Activated CD8-positive, alpha-beta memory T cell treated with anti-CD3 and anti-CD28 coated beads, Interleukin-2, amount 10 ng/mL, durations not matched to agents 7 days and 5 days (primary cell): ENCODE data around the gene PLEKHA7. TPM values are rescaled to one million over a fixed set of nuclear protein-coding genes. Genes with fewer than 3 reads are reported as not detected.
"Not testable (repeated sequence)": the region's sequence is repeated elsewhere in the genome, so short reads cannot be mapped to it uniquely, and the experiment has no call there.

ENCODE experiments used
- ATAC-seq: fragments of 150-1000 bp; cut with Tn5 transposase; one replicate; pipeline ENCODE4 v1.10.0; 2021; ENCODE audit warnings: moderate library complexity
- CTCF ChIA-PET: fragments of 350-600 bp; sonication (Branson Sonifier 250); formaldehyde crosslinking; loops from one replicate; lab custom pipeline; 2021; ENCODE audit warnings: antibody characterized with exemption; lab: Charles Lee
- DNase-seq: peaks from one replicate; pipeline ENCODE4 v3.0.0-alpha.2; 2020
- H3K27ac Mint-ChIP-seq: one replicate; pipeline ENCODE4 v1.8.0; 2021; ENCODE audit warnings: mild to moderate bottlenecking, mixed read lengths
- H3K27me3 Mint-ChIP-seq: one replicate; pipeline ENCODE4 v1.8.0; 2021; ENCODE audit warnings: mixed read lengths
- H3K36me3 Mint-ChIP-seq: one replicate; pipeline ENCODE4 v1.8.0; 2021; ENCODE audit warnings: mild to moderate bottlenecking, mixed read lengths
- H3K4me1 Mint-ChIP-seq: one replicate; pipeline ENCODE4 v1.8.0; 2021; ENCODE audit warnings: mixed read lengths
- H3K4me3 Mint-ChIP-seq: one replicate; pipeline ENCODE4 v1.8.0; 2021; ENCODE audit warnings: mild to moderate bottlenecking, moderate library complexity, mixed read lengths
- H3K9me3 Mint-ChIP-seq: one replicate; pipeline ENCODE4 v1.8.0; 2022; ENCODE audit warnings: low read depth, mixed read lengths
- total RNA-seq, 2 experiments: library from RNA; stranded (reverse); gene quantifications; one replicate each; pipeline ENCODE4 v1.2.3, GENCODE V29; 2021

The PLEKHA7 gene
- total RNA-seq, 2 experiments from 2014 or later, result 1.1 to 9.7 TPM

- not testable (repeated sequence) for ATAC-seq, H3K4me1 Mint-ChIP-seq, H3K27ac Mint-ChIP-seq
Observed at GRCh38 chr11:16918543-16919182, 95.6 kb downstream of the PLEKHA7 start.

GRCh38 chr11:16917941-16918340 lies 96.3 kb downstream of the PLEKHA7 start:
- no peak overlapping the region for H3K4me3 Mint-ChIP-seq
- H3K4me1 Mint-ChIP-seq, result no peaks in the 10 kb centered on the region
- H3K36me3 Mint-ChIP-seq, result no peaks in the 10 kb centered on the region
- ATAC-seq (no peak), DNase-seq (no peak)
- H3K27me3 Mint-ChIP-seq, result peaks cover 16% of the 10 kb centered on the region
- CTCF ChIA-PET, result no interaction called here
- H3K27ac Mint-ChIP-seq, result no peak overlapping the region
- H3K9me3 Mint-ChIP-seq, result no peaks in the 10 kb centered on the region

More at GRCh38 chr11:16918543-16919182, 95.6 kb downstream of the PLEKHA7 start:
- H3K36me3 Mint-ChIP-seq, H3K9me3 Mint-ChIP-seq, CTCF ChIA-PET, DNase-seq, H3K4me3 Mint-ChIP-seq: not testable (repeated sequence)
- H3K27me3 Mint-ChIP-seq, result peaks cover 21% of the 10 kb centered on the region

- H3K4me3 Mint-ChIP-seq, result no peak overlapping the region
- CTCF ChIA-PET, result no interaction called here
- H3K27me3 Mint-ChIP-seq, result no peaks in the 10 kb centered on the region
- DNase-seq (no peak), ATAC-seq (no peak)
- no peak overlapping the region for H3K27ac Mint-ChIP-seq
- H3K9me3 Mint-ChIP-seq, result no peaks in the 10 kb centered on the region
- peaks cover 12% of the 10 kb centered on the region for H3K4me1 Mint-ChIP-seq
- no peaks in the 10 kb centered on the region for H3K36me3 Mint-ChIP-seq
Observed at GRCh38 chr11:16912692-16913111, 101.5 kb downstream of the PLEKHA7 start.

- ATAC-seq, result peak; percentile 33
- Mint-ChIP-seq H3K27ac (no peak overlapping the region), H3K36me3 (no peaks in the 10 kb centered on the region), H3K4me3 (no peak overlapping the region), H3K27me3 (no peaks in the 10 kb centered on the region), H3K4me1 (peaks cover 12% of the 10 kb centered on the region), H3K9me3 (no peaks in the 10 kb centered on the region)
- CTCF ChIA-PET, result no interaction called here
- no peak for DNase-seq
Observed at GRCh38 chr11:16911658-16912057, 102.6 kb downstream of the PLEKHA7 start.

DNA sequence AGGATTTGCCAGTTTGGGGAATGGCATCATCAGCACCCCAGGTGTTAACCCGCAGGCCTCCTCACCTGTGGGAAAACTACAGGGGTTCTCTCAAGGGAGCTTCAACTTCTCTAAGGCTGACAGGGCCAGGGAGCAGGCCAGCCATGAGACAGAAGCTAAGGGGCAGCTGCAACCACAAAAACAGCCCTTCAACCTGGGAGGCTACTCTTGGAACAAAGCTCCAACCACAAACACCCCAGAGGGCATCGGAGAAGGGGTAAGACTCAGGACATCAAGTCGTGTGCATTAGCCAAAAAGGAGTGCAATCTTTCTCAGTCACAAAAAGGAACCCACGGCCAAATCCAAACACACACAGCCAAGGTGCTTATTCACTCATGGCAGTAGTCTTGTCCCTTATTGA lies 103.0 kb downstream of the PLEKHA7 start:
- H3K4me3 Mint-ChIP-seq, result no peak overlapping the region

GRCh38 chr11:16909359-16910035 lies 104.7 kb downstream of the PLEKHA7 start:
- H3K27me3 Mint-ChIP-seq, result no peaks in the 10 kb centered on the region
- H3K4me1 Mint-ChIP-seq, result peaks cover 14% of the 10 kb centered on the region
- CTCF ChIA-PET, result no interaction called here
- no peaks in the 10 kb centered on the region for H3K9me3 Mint-ChIP-seq
- peak overlapping the region; percentile 3 for H3K27ac Mint-ChIP-seq
- H3K4me3 Mint-ChIP-seq, result no peak overlapping the region
- DNase-seq (no peak), ATAC-seq (peak; percentile 53)
- peaks cover 2% of the 10 kb centered on the region for H3K36me3 Mint-ChIP-seq

More for the DNA sequence above, 103.0 kb downstream of the PLEKHA7 start:
- H3K27me3 Mint-ChIP-seq, result no peaks in the 10 kb centered on the region
- CTCF ChIA-PET, result no interaction called here
- H3K4me1 Mint-ChIP-seq, result peaks cover 12% of the 10 kb centered on the region
- no peaks in the 10 kb centered on the region for H3K36me3 Mint-ChIP-seq
- DNase-seq, result no peak
- no peak overlapping the region for H3K27ac Mint-ChIP-seq
- no peak for ATAC-seq
- H3K9me3 Mint-ChIP-seq, result no peaks in the 10 kb centered on the region

GRCh38 chr11:16905375-16905774 lies 108.8 kb downstream of the PLEKHA7 start:
- Mint-ChIP-seq H3K9me3 (peaks cover 3% of the 10 kb centered on the region), H3K4me1 (peaks cover 31% of the 10 kb centered on the region), H3K36me3 (peaks cover 4% of the 10 kb centered on the region), H3K27me3 (no peaks in the 10 kb centered on the region), H3K27ac (no peak overlapping the region), H3K4me3 (no peak overlapping the region)
- no peak for DNase-seq
- CTCF ChIA-PET, result no interaction called here
- no peak for ATAC-seq

DNA sequence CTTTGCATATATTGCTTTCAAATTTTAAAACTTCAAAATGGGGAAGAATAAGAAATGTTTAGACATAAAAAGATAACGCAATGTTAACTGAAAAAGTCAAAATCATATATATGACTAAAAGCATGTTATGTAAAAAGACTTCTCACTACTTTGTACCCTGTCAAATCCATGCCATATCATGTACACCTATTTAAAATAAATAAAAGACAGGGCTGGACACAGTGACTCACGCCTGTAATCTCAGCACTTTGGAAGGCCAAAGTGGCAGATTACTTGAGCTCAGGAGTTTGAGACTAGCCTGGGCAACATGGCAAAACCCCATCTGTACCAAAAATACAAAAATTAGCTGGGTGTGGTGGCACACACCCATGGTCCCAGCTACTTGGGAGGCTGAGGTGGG lies 109.5 kb downstream of the PLEKHA7 start:
- H3K9me3 Mint-ChIP-seq, ATAC-seq, DNase-seq, H3K27ac Mint-ChIP-seq, H3K36me3 Mint-ChIP-seq, H3K4me3 Mint-ChIP-seq, H3K27me3 Mint-ChIP-seq, CTCF ChIA-PET: not testable (repeated sequence)
- peaks cover 30% of the 10 kb centered on the region for H3K4me1 Mint-ChIP-seq

DNA sequence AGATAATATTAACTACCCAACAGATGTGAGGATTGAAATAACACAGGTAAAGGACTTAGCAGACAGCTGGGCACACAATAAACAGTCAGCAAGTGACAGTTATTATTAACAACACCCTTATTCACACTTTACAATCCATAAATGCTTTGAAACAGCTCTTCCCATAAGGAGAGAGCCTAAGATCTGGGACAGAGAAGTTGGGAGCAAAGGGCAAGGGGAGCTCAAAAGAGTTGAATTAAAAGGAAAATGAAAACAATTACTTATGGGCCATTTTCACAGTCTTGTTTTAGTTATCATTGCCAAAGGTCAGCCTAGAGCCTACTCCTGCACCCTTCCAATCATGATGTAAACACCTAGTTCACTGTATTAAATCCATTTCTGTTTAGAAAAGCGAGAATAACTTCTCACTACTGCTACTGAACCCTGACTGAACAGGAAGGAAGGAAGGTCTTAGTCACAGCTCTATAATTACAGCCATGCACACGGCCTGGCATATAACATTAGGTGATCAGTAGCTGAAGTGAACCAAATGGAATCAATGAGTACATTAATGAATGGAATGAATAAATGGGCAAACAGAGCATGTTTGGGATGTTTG lies 111.3 kb downstream of the PLEKHA7 start:
- DNase-seq (no peak), ATAC-seq (peak; percentile 74)
- Mint-ChIP-seq H3K27ac (peak overlapping the region; percentile 83), H3K4me3 (no peak overlapping the region), H3K27me3 (no peaks in the 10 kb centered on the region), H3K9me3 (peaks cover 3% of the 10 kb centered on the region), H3K36me3 (peaks cover 4% of the 10 kb centered on the region), H3K4me1 (peaks cover 28% of the 10 kb centered on the region)
- CTCF ChIA-PET, result interaction anchor here (1.4 kb wide), 1 partner anchor 43 kb away, joined by 4 read pairs; no protein-coding TSS in a partner anchor

- Mint-ChIP-seq H3K36me3 (peaks cover 4% of the 10 kb centered on the region), H3K4me3 (no peak overlapping the region), H3K4me1 (peaks cover 31% of the 10 kb centered on the region), H3K27me3 (no peaks in the 10 kb centered on the region), H3K9me3 (peaks cover 3% of the 10 kb centered on the region), H3K27ac (peak overlapping the region; percentile 83)
- peak; percentile 44 for DNase-seq
- CTCF ChIA-PET, result interaction anchor here (1.4 kb wide), 1 partner anchor 44 kb away, joined by 4 read pairs; no protein-coding TSS in a partner anchor
- peak; percentile 80 for ATAC-seq
Observed at GRCh38 chr11:16902182-16902581, 112.0 kb downstream of the PLEKHA7 start.

DNA sequence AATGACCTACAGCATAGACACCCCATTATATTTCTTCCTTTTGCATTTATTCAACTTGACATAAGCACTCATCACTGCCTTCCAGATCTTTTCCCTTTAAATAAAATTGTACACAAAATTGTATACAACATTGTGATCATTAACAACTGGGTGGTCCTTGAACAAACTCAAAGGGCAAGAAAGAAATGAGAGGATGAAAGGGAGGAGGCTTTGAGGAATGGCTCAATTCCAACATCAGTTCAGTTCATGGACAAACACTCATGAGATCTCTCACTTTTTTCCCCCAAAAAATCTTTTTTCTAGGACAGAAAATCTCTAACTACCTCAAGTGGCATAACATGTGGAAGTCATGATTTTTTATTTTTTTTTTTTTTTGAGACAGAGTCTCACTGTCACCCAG lies 113.7 kb downstream of the PLEKHA7 start:
- Mint-ChIP-seq H3K27ac (no peak overlapping the region), H3K9me3 (peaks cover 3% of the 10 kb centered on the region), H3K36me3 (peaks cover 2% of the 10 kb centered on the region), H3K4me3 (no peak overlapping the region), H3K27me3 (no peaks in the 10 kb centered on the region), H3K4me1 (peaks cover 30% of the 10 kb centered on the region)
- DNase-seq (no peak), ATAC-seq (no peak)
- CTCF ChIA-PET, result no interaction called here

DNA sequence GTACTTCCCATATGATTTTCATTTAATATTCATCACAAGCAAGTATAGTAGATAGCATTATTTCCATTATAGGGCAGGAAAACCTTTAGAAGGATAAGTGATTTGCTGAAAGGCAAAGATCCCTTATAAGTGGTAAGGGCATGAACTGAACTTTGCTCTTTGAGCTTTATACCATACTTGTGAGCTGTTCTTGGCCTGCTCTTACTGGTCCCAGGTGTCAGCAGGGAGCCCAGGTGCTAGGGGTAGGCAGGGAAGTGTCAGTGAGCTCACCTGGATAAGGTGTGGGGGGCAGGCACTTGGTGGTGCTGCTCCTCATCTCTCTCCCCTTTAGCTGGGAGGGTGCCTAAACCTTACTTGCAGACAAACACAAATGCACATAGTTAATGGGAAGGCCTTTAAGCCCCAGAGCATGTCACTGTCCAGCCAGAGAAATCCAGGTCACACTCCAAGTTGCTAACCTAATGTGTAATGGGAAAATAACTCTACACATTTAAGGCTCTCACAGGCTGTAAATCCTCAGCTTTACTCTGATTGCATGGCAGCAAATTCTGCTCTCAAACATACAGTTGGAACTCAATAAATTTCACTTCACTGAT lies 114.4 kb downstream of the PLEKHA7 start:
- CTCF ChIA-PET, result no interaction called here
- DNase-seq (no peak), ATAC-seq (no peak)
- Mint-ChIP-seq H3K4me3 (no peak overlapping the region), H3K9me3 (peaks cover 3% of the 10 kb centered on the region), H3K36me3 (peaks cover 2% of the 10 kb centered on the region), H3K27ac (no peak overlapping the region), H3K4me1 (peaks cover 30% of the 10 kb centered on the region), H3K27me3 (no peaks in the 10 kb centered on the region)

DNA sequence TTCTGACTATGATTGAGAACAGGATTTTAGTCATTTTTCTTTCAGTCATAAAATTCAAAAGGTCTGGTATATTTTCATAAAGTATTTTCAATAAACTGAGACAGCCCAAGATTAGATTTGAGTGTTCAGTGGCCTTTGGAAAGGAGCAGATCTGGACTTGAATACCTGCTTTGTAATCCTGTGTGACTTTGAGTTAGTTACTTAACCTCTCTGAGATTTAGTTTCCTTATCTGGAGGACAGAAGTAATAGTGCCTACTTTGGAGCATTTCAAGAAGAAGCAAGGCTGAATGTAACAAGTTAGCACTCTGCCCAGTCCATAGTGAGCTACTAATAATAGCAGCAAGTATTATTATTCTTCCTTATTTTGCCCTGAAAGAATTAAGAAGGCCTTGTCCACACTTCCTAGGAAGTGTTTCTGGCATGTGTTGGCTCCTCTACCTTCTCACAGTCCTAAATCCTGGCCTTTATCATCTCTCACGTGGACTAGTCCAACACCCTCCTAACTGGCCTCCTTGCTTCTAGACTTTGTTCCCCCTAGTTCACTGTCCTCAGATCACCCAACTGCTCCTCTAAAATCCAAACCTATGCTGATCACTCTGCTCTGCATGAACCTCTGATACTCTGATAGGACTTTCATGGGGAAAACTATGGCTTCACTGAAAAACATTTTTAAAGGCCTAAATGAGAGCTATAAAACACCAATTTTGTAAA lies 115.8 kb downstream of the PLEKHA7 start:
- ATAC-seq (no peak), DNase-seq (no peak)
- Mint-ChIP-seq H3K9me3 (no peaks in the 10 kb centered on the region), H3K4me3 (no peak overlapping the region), H3K27me3 (peaks cover 3% of the 10 kb centered on the region), H3K27ac (no peak overlapping the region), H3K36me3 (peaks cover 2% of the 10 kb centered on the region), H3K4me1 (peaks cover 23% of the 10 kb centered on the region)
- CTCF ChIA-PET, result no interaction called here
